Measurements from ENCODE around the gene PAEP.
"Not testable (repeated sequence)": the region's sequence is repeated elsewhere in the genome, so short reads cannot be mapped to it uniquely, and the experiment has no call there.

DNA sequence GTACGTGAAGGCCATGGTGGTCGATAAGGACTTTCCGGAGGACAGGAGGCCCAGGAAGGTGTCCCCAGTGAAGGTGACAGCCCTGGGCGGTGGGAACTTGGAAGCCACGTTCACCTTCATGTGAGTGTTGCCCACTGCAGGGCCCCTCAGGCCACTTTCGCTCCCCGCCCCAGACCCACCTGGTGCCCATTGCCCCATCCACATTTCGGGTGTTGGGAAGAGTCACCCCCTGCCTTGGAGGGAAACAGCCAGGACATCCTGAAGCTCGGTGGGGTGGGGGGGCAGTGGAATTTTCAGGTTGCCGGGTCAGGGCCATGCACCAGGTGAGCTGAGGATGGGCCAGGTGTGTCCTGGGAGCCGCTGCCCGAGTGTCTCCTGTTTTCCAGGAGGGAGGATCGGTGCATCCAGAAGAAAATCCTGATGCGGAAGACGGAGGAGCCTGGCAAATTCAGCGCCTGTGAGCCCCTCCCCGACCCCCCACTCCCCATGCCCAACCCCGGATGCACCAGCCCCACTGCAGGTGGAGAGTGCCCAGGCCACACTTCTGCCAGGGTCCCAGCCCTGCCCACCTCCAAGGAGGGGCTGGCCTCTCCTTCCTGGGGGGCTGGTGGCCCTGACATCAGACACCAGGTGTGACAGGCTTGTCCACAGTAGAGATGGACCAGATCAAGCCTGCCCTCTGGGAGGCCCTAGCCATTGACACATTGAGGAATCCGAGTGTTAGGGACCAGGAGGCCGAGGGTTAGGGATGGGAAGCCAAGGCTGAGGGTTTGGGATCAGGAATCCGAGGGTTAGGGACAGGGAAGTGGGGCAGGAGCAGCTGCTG, 14.6 kb upstream of the PAEP start:
- not testable (repeated sequence) for TF ChIP-seq EZH2 (IDR thresholded peaks at IDR 0.05; ENCODE audit: insufficient read depth, poor library complexity, severe bottlenecking); EZH2phosphoT487 (IDR thresholded peaks at IDR 0.05; ENCODE audit: insufficient read depth, low read depth)

Measured in GM23248 (cell line).